HUES64 (cell line): Measurements from ENCODE around the gene UBTD1.

Source experiments
- H3K27ac ChIP-seq: 2 replicates; pipeline ENCODE4 v1.7.0; 2013; ENCODE audit warnings: low read depth, low read length, inconsistent platforms
- H3K27me3 ChIP-seq: 2 replicates; pipeline ENCODE4 v1.6.1; 2013; ENCODE audit warnings: mild to moderate bottlenecking, low read length; ENCODE audit not compliant: insufficient read depth
- H3K36me3 ChIP-seq: 2 replicates; pipeline ENCODE4 v1.6.1; 2013; ENCODE audit warnings: mild to moderate bottlenecking, low read length; ENCODE audit not compliant: insufficient read depth
- H3K4me1 ChIP-seq: 2 replicates; pipeline ENCODE4 v1.6.1; 2013; ENCODE audit warnings: mild to moderate bottlenecking, low read length, moderate library complexity; ENCODE audit not compliant: insufficient read depth
- H3K4me3 ChIP-seq: 2 replicates; pipeline ENCODE4 v1.5.1; 2013; ENCODE audit warnings: mild to moderate bottlenecking, low read length, moderate library complexity
- H3K9ac ChIP-seq: 2 replicates; pipeline ENCODE4 v1.6.1; 2013; ENCODE audit warnings: mild to moderate bottlenecking, low read depth, low read length
- H3K9me3 ChIP-seq: 2 replicates; pipeline ENCODE4 v1.6.1; 2013; ENCODE audit warnings: low read depth, low read length; ENCODE audit not compliant: insufficient read depth
- WGBS: fragments of 150-250, 120-280 bp; methylation state at CpG from one replicate; pipeline ENCODE4 v1.1.7; 2013; ENCODE audit warnings: missing lambda C conversion rate; 5-methylcytosine and 5-hydroxymethylcytosine counted together

UBTD1 gene

DNA sequence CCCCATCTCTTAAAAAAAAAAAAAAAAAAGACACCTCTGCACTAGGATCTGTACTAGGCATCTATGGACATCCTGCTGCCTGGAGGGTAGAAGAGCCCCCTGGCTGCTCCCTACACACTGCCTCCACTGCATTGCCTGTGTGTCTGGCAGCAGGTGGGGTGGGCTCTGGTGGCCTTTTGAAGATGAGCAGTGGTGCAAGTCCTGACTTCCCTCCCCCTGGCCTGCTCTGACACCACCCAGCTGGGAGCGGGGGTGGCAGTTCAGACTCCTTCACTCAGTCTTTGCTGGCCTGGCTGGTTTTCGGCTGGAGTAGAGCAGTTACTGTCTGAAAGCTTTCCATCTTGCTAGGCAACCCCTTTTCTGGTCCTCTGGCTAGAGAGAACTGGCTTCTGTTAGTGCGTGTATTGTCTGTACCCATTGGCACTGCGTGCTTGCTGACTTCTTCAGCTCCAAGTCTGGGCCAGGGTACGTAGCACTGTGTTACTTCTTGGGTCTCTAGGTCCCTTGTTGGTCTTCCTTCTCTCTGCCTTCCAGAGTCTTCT, 108.4 kb downstream of the UBTD1 start:
- H3K27ac ChIP-seq = no peak overlapping the region
- no peak overlapping the region for H3K9ac ChIP-seq
- 96% methylated on average over 5 of the region's 5 CpGs for WGBS

GRCh38 chr10:97608991-97609561, 110.4 kb downstream of the UBTD1 start:
- Histone ChIP-seq H3K4me1 (peaks cover 6% of the 10 kb centered on the region; the same call in 1 of the 2 replicates), H3K27me3 (no peaks in the 10 kb centered on the region), H3K36me3 (no peaks in the 10 kb centered on the region), H3K4me3 (no peak overlapping the region), H3K9me3 (no peaks in the 10 kb centered on the region), H3K9ac (no peak overlapping the region), H3K27ac (no peak overlapping the region)
- WGBS = 93% methylated on average over 13 of the region's 13 CpGs

More for the DNA sequence above, 108.4 kb downstream of the UBTD1 start:
- Histone ChIP-seq H3K4me3 (no peak overlapping the region), H3K36me3 (no peaks in the 10 kb centered on the region), H3K4me1 (peaks cover 6% of the 10 kb centered on the region; the same call in 1 of the 2 replicates), H3K27me3 (no peaks in the 10 kb centered on the region), H3K9me3 (no peaks in the 10 kb centered on the region)

GRCh38 chr10:97611473-97611872, 112.7 kb downstream of the UBTD1 start:
- H3K27ac ChIP-seq = no peak overlapping the region
- H3K9ac ChIP-seq = no peak overlapping the region
- H3K4me1 ChIP-seq = peaks cover 6% of the 10 kb centered on the region; the same call in 1 of the 2 replicates
- H3K4me3 ChIP-seq = no peak overlapping the region
- no peaks in the 10 kb centered on the region for H3K9me3 ChIP-seq
- peaks cover 11% of the 10 kb centered on the region for H3K36me3 ChIP-seq
- WGBS = 70% methylated on average over 12 of the region's 12 CpGs
- H3K27me3 ChIP-seq = no peaks in the 10 kb centered on the region

DNA sequence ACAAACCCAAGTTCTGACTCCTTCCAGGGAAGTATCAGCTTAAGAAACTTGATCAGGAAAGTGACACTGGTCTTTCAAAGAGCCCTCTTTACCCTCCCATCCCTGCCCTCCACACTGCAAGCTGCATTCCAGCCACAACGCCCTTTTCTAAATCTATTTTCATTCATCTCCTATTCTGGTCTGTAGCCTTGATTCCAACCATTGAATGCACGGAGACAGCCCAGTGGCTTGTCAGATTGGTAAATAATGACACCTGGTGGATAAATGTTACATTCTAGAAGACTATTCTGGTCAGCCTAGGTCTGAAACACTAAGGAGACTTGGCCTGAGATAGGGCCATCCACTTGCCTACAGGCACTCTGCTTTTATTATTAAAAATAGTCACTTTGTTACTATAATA, 113.7 kb downstream of the UBTD1 start:
- H3K4me3 ChIP-seq = no peak overlapping the region
- H3K36me3 ChIP-seq = peaks cover 11% of the 10 kb centered on the region
- no peak overlapping the region for H3K27ac ChIP-seq
- H3K4me1 ChIP-seq = peaks cover 6% of the 10 kb centered on the region; the same call in 1 of the 2 replicates
- H3K9me3 ChIP-seq = no peaks in the 10 kb centered on the region
- 38% methylated on average over 2 of the region's 2 CpGs for WGBS
- H3K9ac ChIP-seq = no peak overlapping the region
- H3K27me3 ChIP-seq = no peaks in the 10 kb centered on the region

DNA sequence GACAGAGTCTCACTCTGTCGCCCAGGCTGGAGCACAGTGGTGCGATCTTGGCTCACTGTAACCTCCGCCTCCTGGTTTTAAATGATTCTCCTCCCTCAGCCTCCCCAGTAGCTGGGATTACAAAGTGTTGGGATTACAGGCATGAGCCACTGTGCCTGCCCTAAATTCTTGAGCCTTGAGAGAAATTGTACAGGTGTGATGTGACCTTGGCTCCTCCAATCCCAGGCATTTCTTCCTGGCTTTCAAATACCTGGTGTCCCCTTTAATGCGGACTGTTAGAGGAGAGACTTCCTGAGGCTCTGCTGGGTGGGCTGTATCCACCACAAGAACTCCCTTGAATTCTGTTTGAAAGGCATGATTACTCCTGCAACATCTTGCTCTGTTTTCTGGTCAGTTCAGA, 119.6 kb downstream of the UBTD1 start:
- Histone ChIP-seq H3K36me3 (peaks cover 15% of the 10 kb centered on the region), H3K4me3 (no peak overlapping the region), H3K9ac (no peak overlapping the region), H3K9me3 (no peaks in the 10 kb centered on the region), H3K27ac (no peak overlapping the region), H3K4me1 (no peaks in the 10 kb centered on the region), H3K27me3 (no peaks in the 10 kb centered on the region)
- WGBS = 98% methylated on average over 4 of the region's 4 CpGs

DNA sequence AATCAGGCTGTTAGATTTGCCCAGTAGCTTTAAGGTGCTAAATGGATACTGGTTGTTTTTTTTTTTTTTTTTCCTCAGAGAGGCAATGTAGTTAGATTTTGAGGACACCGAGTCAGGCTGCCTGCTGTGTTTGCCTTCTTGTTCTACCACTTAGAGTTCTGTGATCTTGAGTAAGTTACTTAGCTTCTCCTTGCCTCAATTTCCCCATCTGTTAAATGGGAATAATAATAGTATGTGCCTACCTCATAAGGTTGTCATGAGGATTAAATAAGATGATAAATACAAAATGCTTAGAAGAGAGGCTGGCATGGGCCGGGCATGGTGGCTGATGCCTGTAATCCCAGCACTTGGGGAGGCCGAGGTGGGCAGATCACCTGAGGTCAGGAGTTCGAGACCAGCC, 120.0 kb downstream of the UBTD1 start:
- no peak overlapping the region for H3K9ac ChIP-seq
- 95% methylated on average over 3 of the region's 4 CpGs for WGBS
- no peak overlapping the region for H3K27ac ChIP-seq
- no peaks in the 10 kb centered on the region for H3K9me3 ChIP-seq
- peaks cover 15% of the 10 kb centered on the region for H3K36me3 ChIP-seq
- no peak overlapping the region for H3K4me3 ChIP-seq
- H3K4me1 ChIP-seq = no peaks in the 10 kb centered on the region
- no peaks in the 10 kb centered on the region for H3K27me3 ChIP-seq
